Measurements from ENCODE around the gene CMIP. TPM values are rescaled to one million over a fixed set of nuclear protein-coding genes. Genes with fewer than 3 reads are reported as not detected.
"Not testable (repeated sequence)": the region's sequence is repeated elsewhere in the genome, so short reads cannot be mapped to it uniquely, and the experiment has no call there.

The CMIP gene
- total RNA-seq, 6 experiments from 2014 or later, result 12.2 to 23.0 (median 16.5) TPM

- ATAC-seq (peak; percentile 24 to 63 (median 53)), DNase-seq (peak; percentile 68 to 84 (median 74))
- Histone ChIP-seq H3K27ac (no peak overlapping the region), H3K4me1 (peaks cover 0 to 10% (median 0%) of the 10 kb centered on the region in 4 donors), H3K36me3 (no peaks in the 10 kb centered on the region), H3K27me3 (no peaks in the 10 kb centered on the region), H3K4me3 (no peak overlapping the region), H3K9me3 (no peaks in the 10 kb centered on the region)
- intact Hi-C loops (cut with DNase I), result no loop called here
- WGBS (ENCODE audit: insufficient coverage, low coverage, low lambda C conversion rate, missing lambda C conversion rate), result 68% methylated on average over 10 of the region's 18 CpGs
- TF ChIP-seq, protein P1, sequence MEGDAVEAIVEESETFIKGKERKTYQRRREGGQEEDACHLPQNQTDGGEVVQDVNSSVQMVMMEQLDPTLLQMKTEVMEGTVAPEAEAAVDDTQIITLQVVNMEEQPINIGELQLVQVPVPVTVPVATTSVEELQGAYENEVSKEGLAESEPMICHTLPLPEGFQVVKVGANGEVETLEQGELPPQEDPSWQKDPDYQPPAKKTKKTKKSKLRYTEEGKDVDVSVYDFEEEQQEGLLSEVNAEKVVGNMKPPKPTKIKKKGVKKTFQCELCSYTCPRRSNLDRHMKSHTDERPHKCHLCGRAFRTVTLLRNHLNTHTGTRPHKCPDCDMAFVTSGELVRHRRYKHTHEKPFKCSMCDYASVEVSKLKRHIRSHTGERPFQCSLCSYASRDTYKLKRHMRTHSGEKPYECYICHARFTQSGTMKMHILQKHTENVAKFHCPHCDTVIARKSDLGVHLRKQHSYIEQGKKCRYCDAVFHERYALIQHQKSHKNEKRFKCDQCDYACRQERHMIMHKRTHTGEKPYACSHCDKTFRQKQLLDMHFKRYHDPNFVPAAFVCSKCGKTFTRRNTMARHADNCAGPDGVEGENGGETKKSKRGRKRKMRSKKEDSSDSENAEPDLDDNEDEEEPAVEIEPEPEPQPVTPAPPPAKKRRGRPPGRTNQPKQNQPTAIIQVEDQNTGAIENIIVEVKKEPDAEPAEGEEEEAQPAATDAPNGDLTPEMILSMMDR (IDR thresholded peaks at IDR 0.05), result no peak
- TF ChIP-seq POLR2A (IDR thresholded peaks at IDR 0.05), result no peak
Observed at GRCh38 chr16:81738783-81739496, 294.3 kb downstream of the CMIP start.

DNA sequence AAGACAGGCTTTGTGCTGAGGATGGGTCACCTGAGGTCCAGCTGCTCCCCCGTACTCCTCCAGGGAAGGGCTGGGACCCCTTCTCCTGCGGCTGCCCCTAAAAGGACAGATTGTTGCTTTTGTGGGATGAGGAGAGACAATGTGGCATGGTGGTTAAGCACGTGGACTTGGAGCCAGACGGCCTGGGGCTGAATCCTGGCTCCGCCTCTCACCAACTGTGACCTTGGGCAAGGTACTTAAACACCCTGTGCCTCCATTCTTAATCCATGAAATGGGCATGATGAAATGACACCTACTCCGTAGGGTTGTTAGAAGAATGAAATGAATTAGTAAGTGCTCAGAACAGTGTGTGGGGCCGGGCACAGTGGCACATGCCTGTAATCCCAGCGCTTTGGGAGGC is 294.9 kb downstream of the CMIP start:
- ATAC-seq (no peak), DNase-seq (no peak)
- Histone ChIP-seq H3K4me1 (peaks cover 0 to 10% (median 0%) of the 10 kb centered on the region in 4 donors), H3K27ac (no peak overlapping the region), H3K4me3 (no peak overlapping the region), H3K9me3 (no peaks in the 10 kb centered on the region), H3K27me3 (no peaks in the 10 kb centered on the region), H3K36me3 (no peaks in the 10 kb centered on the region)
- TF ChIP-seq POLR2A (IDR thresholded peaks at IDR 0.05), result no peak
- TF ChIP-seq, protein P1 (IDR thresholded peaks at IDR 0.05), result no peak
- intact Hi-C loops (cut with DNase I), result no loop called here
- 67% methylated on average over 7 of the region's 8 CpGs for WGBS (ENCODE audit: insufficient coverage, low coverage, low lambda C conversion rate, missing lambda C conversion rate)

- no peaks in the 10 kb centered on the region for H3K9me3 ChIP-seq
- no peaks in the 10 kb centered on the region for H3K27me3 ChIP-seq
- peaks cover 0 to 10% (median 0%) of the 10 kb centered on the region in 4 donors for H3K4me1 ChIP-seq
- 62% methylated on average over 3 of the region's 8 CpGs for WGBS (ENCODE audit: insufficient coverage, low coverage, low lambda C conversion rate, missing lambda C conversion rate)
- intact Hi-C loops (cut with DNase I), result no loop called here
- no peak for DNase-seq
- no peak for ATAC-seq
- no peak overlapping the region for H3K27ac ChIP-seq
- no peaks in the 10 kb centered on the region for H3K36me3 ChIP-seq
- TF ChIP-seq, protein P1 (IDR thresholded peaks at IDR 0.05), result no peak
- TF ChIP-seq POLR2A (IDR thresholded peaks at IDR 0.05), result no peak
- H3K4me3 ChIP-seq, result no peak overlapping the region
Observed at GRCh38 chr16:81740169-81740568, 295.6 kb downstream of the CMIP start.

GRCh38 chr16:81741430-81741770 is 296.8 kb downstream of the CMIP start:
- intact Hi-C loops (cut with DNase I); DNase-seq; H3K9me3 ChIP-seq; H3K4me3 ChIP-seq; H3K36me3 ChIP-seq; H3K27ac ChIP-seq; ATAC-seq; H3K27me3 ChIP-seq: not testable (repeated sequence)
- WGBS (ENCODE audit: insufficient coverage, low coverage, low lambda C conversion rate, missing lambda C conversion rate), result 72% methylated on average over 6 of the region's 6 CpGs
- H3K4me1 ChIP-seq, result peaks cover 0 to 14% (median 0%) of the 10 kb centered on the region in 4 donors

- Histone ChIP-seq H3K9me3 (no peaks in the 10 kb centered on the region), H3K4me3 (no peak overlapping the region), H3K36me3 (no peaks in the 10 kb centered on the region), H3K27me3 (no peaks in the 10 kb centered on the region), H3K4me1 (peaks cover 0 to 4% (median 0%) of the 10 kb centered on the region in 4 donors), H3K27ac (no peak overlapping the region)
- 31% methylated on average over 3 of the region's 4 CpGs for WGBS (ENCODE audit: insufficient coverage, low coverage, low lambda C conversion rate, missing lambda C conversion rate)
- ATAC-seq, result no peak
- TF ChIP-seq POLR2A (IDR thresholded peaks at IDR 0.05), result no peak
- TF ChIP-seq, protein P1 (IDR thresholded peaks at IDR 0.05), result no peak
- no peak for DNase-seq
- intact Hi-C loops (cut with DNase I), result no loop called here
Observed at GRCh38 chr16:81744385-81744784, 299.8 kb downstream of the CMIP start.

Data from right lobe of liver (tissue), 6 donors.